Iris pigment epithelial cell (primary cell): Measurements from ENCODE around the gene WNT9B.
A peak's percentile ranks its signal among the peaks of the same experiment; 100 is the strongest.
"Not testable (repeated sequence)": the region's sequence is repeated elsewhere in the genome, so short reads cannot be mapped to it uniquely, and the experiment has no call there.

Experiments
- DNase-seq: peaks from one replicate; pipeline ENCODE4 v3.0.0-alpha.2; 2011; ENCODE audit warnings: low read depth

WNT9B gene

DNA sequence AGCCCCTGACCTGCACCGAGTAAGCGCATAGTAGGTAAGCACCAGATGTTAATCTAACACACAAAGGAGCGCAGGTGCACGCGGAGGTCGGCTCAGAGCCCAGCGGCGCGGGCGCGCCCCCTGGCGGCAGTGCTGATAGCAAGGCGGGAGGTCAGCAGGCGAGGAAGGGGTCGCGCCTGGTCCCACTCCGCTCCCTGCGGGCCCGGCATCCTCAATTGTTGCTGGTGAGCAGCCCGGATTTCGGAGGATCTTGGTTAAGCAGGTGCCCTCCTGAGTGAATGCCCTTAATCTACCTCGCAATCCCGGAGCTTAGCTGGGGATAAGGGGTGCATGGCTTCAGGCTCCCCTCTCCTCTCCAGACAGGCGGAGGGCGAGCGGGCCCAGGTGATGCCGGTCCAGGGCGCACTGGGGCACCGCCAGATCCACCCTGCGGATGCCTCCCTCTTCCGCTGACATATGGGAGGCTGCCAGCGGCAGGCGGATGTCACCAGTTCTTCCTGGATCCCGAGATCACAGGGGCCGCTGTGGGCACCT lies 28.9 kb upstream of the WNT9B start:
- DNase-seq, result no peak

DNA sequence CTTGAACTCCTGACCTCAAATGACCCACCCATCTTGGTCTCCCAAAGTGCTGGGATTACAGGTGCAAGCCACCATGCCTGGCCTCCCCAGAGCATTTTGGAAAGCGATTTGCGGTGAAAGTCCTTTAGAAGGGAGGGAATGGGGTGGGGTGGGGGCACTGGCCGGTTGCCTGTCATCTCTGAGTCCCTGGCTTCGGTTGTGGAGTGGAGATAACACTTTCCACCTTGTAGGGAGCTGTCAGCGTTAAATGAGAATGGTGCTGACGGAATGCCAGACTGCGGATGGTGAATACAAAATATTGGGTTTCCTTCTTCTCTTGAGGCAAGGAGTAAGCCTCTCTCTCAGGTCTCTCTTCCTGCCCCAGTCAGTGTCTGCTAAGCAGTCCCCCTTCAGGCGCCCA lies 27.7 kb upstream of the WNT9B start:
- no peak for DNase-seq

DNA sequence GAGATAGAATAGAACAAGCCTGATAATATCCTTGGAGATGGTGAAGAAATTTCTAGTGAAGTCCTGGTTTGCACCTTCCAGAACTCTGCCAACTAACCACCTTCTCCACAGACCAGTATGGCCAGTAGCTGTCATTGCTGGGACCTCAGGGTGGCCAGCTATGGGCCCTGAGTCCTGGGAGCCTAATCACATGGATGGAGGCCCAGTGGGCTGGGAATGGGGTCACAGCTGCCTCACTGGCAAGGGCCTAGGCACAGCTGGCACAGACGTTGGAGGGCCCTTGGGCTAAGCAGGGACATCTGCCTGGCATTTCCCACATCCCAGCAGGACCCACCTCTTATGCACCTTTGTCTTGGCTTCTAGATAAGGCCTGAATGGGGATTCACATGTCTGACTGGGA lies 25.3 kb upstream of the WNT9B start:
- no peak for DNase-seq

GRCh38 chr17:46827274-46827673 lies 24.1 kb upstream of the WNT9B start:
- DNase-seq, result no peak

DNA sequence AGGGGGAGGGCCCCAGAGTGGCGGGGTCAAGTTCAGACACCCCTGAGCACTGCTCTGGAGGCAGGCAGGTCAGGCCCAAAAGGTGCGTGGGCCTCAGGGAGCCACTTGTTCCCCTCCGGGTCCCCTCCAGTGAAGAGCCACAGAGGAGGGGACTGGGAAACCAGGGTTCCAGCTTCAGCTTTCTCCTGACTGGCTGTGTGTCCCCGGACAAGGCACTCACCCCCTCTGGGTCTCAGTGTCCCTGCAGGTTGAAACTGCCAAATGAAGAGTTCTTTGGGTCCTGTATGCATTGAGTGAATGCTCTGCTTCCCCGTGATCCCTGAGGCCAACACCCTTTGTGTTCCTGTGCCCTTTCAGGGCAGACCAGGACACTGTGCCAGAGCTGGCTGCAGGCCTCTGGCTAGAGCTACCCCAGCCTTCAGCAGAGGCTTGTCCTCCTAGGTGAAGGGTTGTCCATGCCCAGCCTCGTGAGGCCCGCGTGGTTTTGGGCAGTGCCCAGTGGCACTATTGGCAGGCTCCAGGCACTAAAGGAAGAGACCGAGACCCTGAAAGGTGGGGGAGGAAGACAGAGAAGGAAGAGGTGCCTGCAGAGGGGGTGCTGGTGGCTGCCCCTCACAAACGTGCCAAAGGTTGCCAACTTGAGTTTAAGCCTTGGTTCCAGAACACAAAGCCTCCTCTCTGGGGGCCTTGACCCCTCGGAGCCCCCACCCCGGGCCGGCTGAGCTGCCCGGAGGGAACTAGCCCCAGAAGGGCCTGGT lies 19.6 kb upstream of the WNT9B start:
- no peak for DNase-seq

DNA sequence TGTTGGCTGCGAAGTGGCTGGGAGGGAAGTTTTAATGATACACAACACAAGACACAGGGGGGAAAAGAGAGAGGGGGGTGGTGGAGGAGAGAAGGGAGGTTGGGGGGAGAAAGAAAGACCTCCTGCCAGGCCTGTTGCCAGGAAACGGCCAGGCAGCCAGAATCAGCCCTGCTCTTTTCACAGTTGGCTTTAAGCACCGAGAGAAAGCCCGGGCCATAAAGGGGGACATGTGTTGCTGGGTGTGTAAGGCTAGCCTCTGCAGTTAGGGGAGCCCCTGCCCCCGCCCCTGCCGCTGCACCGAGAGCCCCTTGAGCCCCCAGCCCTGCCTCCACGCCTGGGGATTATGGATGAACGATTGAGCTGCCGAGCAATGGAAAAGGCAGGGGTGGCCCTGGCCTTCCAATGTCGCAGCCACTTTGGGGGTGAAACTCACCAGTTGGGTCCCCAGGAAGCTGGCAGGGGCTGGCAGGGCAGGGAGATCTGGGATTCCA lies 19.0 kb upstream of the WNT9B start:
- DNase-seq, result no peak

GRCh38 chr17:46832945-46833839 lies 18.2 kb upstream of the WNT9B start:
- DNase-seq, result peak; percentile 70

- DNase-seq, result no peak
These were observed 17.6 kb upstream of the WNT9B start for GRCh38 chr17:46833840-46834208.

- DNase-seq, result no peak
These were observed 16.5 kb upstream of the WNT9B start for GRCh38 chr17:46834846-46835245.

DNA sequence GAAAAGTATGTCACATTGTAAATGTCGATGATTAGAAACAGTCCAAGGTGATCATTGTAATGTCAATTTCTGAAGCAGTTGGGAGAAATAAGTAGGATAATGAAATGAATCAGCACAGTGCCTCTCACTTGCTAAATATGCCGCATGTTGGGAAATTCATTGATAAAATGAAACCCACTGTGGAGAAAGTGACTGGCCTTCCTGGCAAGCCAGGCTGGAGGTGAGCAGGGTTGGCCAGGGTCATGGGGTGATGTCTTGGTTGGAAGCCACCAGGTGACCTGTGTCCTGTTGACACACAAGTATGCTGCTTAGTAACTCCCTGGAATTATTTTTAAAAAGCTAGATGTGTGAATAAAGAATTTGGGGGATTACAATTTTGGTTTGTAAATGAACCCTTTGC lies 14.9 kb upstream of the WNT9B start:
- DNase-seq, result no peak

GRCh38 chr17:46837521-46837920 lies 13.9 kb upstream of the WNT9B start:
- no peak for DNase-seq

DNA sequence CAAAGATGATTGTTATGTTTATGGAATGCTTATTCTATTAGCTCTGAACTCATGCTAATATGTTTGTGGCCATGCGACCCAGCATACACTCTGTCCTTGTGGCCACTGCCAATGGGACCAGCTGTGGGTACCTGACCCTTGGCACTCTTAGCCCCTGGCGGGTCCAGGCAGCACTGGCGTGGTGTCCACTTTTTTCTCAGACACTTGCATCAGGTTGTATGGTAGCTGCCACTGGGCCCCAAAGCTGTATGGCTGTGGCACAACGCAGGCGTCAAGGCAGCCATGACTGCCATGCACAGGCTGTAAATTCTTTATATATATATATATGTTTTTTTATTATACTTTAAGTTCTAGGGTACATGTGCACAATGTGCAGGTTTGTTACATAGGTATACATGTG lies 12.2 kb upstream of the WNT9B start:
- no peak for DNase-seq

GRCh38 chr17:46840596-46840995 lies 10.8 kb upstream of the WNT9B start:
- DNase-seq, result not testable (repeated sequence)

- no peak for DNase-seq
These were observed 9.6 kb upstream of the WNT9B start for GRCh38 chr17:46841561-46842379.

DNA sequence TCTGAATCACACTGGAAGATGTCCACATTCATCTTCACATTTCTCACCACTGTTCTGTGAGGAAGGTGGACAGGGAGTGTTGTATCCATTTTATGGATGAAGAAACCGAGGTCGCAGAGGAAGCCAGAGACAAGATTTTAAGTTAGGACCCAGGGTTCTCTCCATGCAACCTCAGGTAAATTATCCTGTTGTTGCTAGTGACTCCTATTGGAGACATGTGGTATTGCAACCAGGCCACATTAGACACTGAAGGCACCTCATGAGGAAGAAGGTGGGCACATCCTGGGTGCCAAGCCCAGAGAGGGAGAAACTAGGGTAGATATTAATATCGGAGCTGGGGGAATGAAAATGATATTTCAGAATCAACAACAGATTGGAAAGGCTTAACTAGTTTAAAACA lies 8.5 kb upstream of the WNT9B start:
- no peak for DNase-seq

- no peak for DNase-seq
These were observed 3.9 kb upstream of the WNT9B start for GRCh38 chr17:46847204-46848191.

DNA sequence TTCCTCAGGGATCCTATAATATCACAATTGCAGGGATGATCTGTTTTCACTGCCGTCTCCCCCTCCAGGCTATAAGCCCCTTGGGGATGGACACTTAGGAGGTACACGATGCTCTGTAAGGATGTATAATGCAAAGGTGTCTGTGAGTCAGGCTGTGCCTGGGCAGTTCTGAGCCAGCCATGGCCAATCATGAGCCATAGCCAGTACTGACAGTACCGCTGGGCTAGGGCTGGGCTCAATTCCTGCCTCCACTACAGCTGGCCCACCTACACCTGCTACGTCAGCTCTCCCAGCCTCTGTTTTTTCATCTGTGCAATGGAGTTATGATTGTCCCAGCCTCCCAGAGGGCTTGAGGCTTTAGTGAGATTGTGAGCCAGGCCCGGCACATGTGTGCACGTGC lies 2.8 kb upstream of the WNT9B start:
- DNase-seq, result no peak

- DNase-seq, result no peak
These were observed 725 bp upstream of the WNT9B start for GRCh38 chr17:46850688-46851028.

DNA sequence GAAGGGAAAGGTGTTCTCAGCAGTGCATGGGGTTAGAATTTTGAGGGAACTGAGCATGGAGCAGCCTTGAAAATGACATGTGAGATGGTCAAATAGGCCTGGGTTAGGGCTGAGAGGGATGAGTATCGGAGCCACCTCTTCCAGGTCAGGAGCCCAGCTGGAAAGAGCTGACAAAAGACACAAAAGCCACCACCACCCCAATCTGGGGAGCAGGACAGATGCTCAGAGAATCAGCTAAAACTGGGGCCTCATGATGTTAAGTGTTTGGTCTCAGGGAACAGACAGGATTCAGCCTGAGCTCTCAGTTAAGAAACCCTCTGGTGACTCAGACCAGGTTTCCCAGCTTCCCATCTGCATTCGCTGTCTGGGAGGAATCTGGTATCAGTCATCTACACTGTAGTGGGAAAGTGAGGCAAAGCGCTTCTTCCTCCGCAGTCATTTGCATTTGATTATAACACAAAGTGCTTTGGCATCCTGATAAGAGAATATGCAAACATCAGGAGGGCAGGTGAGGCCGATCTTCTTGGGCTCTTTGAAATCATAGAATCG lies 2.6 kb downstream of the WNT9B start:
- DNase-seq, result peak; percentile 50

- no peak for DNase-seq
These were observed 3.1 kb downstream of the WNT9B start for GRCh38 chr17:46854515-46854914.

DNA sequence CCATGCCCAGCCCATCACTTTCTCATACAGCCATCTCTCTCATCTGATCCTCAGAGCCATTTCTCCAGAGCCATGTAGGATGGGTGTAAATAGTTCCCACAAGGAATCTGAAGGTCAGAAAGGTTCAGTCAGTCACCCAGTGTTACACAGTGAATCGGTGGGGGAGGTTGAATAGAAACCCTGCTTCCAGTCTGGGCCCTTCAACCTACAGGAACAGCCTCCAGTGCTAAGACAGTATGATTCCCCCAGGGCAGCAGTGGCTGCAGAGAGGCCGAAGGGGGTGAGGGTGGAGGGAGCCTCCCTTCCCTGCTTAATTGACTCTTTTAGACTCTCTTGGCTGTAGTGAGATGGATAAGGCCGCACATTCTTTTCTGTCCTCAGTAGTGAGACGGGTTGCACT lies 3.6 kb downstream of the WNT9B start:
- no peak for DNase-seq
